Stimulated activated CD8-positive, alpha-beta memory T cell treated with anti-CD3 and anti-CD28 coated beads, Interleukin-4, amount 100 ng/mL, for 24 hours (primary cell): ENCODE results near the gene MRPL42.
"Not testable (repeated sequence)": the region's sequence is repeated elsewhere in the genome, so short reads cannot be mapped to it uniquely, and the experiment has no call there.

Experiments used
- DNase-seq: peaks from one replicate; pipeline ENCODE4 v3.0.0-alpha.2; 2020; ENCODE audit warnings: low read depth

Gene MRPL42

GRCh38 chr12:93549174-93549573, 81.9 kb downstream of the MRPL42 start:
- DNase-seq, result no peak

GRCh38 chr12:93550748-93551611, 83.7 kb downstream of the MRPL42 start:
- no peak for DNase-seq

- no peak for DNase-seq
These were observed 85.1 kb downstream of the MRPL42 start for GRCh38 chr12:93552427-93552826.

GRCh38 chr12:93557879-93558278, 90.6 kb downstream of the MRPL42 start:
- DNase-seq, result not testable (repeated sequence)

GRCh38 chr12:93558685-93559084, 91.4 kb downstream of the MRPL42 start:
- DNase-seq, result not testable (repeated sequence)

- DNase-seq, result no peak
These were observed 96.7 kb downstream of the MRPL42 start for GRCh38 chr12:93563807-93564538.

GRCh38 chr12:93565760-93566159, 98.4 kb downstream of the MRPL42 start:
- no peak for DNase-seq
